Spinal cord (tissue), 10 donors: ENCODE data around the gene LCN2. TPM values are rescaled to one million over a fixed set of nuclear protein-coding genes. Genes with fewer than 3 reads are reported as not detected.

ENCODE experiments used
- DNase-seq, 6 donors: peaks; one replicate each; pipeline versions ENCODE4 v3.0.0 to v3.0.0-alpha.2; 2013 to 2015; ENCODE audit warnings: low spot score in 6 of 6, low read depth in 4 of 6
- H3K27ac ChIP-seq: one replicate; pipeline ENCODE4 v1.5.1; 2013; ENCODE audit warnings: low read depth, low read length, control low read depth
- H3K27me3 ChIP-seq: one replicate; pipeline ENCODE4 v1.6.1; 2013; ENCODE audit warnings: low read length; ENCODE audit not compliant: control insufficient read depth, insufficient read depth
- H3K36me3 ChIP-seq: one replicate; pipeline ENCODE4 v1.6.1; 2013; ENCODE audit warnings: low read length; ENCODE audit not compliant: control insufficient read depth, insufficient read depth
- H3K4me1 ChIP-seq: one replicate; pipeline ENCODE4 v1.6.1; 2013; ENCODE audit warnings: low read length; ENCODE audit not compliant: control insufficient read depth, insufficient read depth
- H3K4me3 ChIP-seq: one replicate; pipeline ENCODE4 v1.5.1; 2013; ENCODE audit warnings: low read depth, low read length, control low read depth
- H3K9me3 ChIP-seq: one replicate; pipeline ENCODE4 v1.6.1; 2013; ENCODE audit warnings: low read length; ENCODE audit not compliant: control insufficient read depth, insufficient read depth
- WGBS: methylation state at CpG from one replicate; pipeline ENCODE4 v1.1.5; 2013; ENCODE audit warnings: missing lambda C conversion rate; ENCODE audit not compliant: insufficient coverage; 5-methylcytosine and 5-hydroxymethylcytosine counted together
- polyA plus RNA-seq, 2 donors: library from polyadenylated mRNA; unstranded; fragments of 120-200 nt; gene quantifications; one replicate each; pipeline ENCODE4 v1.2.1, GENCODE V29; 2013; ENCODE audit not compliant: insufficient read length in 2 of 2
- total RNA-seq, 2 donors: library from RNA; depleted of rRNA in 1 of 2; stranded (reverse); fragments of 120-200 nt in 1 of 2; fragments of >200 nt in 1 of 2; gene quantifications; one replicate each; pipeline versions ENCODE4 v1.2.3 to v1.2.4, GENCODE V29; 2013 to 2014
- donor health status: healthy.

Gene LCN2
- total and polyA plus RNA-seq, 4 donors, result 0.28 to 14.1 (median 0.29) TPM; not detected in 1

DNA sequence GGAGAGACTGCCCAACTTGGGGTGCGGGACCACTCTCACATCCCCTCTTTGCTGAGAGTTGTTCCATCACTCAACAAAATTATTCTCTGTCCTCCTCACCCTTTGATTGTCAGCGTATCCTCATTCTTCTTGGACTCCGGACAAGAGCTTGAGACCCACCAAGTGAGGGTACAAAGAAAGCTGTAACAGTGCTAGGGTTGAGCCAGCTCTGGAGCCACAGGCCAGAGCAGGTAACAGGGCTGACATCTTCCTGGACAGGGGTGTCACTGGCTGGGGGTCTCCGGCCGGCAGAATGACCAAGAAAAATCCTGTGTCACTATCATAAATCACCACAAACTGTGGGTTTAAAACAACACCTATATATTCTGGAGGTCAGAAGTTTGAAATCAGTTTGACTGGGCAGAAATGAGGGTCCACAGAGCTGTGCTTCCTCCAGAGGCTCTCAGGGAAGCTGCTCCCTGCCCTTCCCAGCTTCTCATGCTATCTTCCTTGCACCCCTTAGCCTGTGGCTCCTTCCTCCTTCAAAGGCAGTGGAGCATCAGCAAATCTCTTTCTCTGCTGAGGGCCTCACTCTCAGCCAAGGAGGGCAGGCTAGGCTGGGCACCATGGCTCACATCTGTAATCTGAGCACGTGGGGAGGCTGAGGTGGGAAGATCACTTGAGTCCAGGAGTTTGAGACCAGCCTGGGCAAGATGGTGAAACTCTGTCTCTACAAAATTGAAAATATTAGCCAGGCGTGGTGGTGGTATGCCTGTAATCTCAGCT lies 6.7 kb downstream of the LCN2 start:
- H3K4me1 ChIP-seq, result peaks cover 14% of the 10 kb centered on the region
- WGBS, result 87% methylated on average over 3 of the region's 7 CpGs
- no peaks in the 10 kb centered on the region for H3K36me3 ChIP-seq
- H3K27ac ChIP-seq, result no peak overlapping the region
- DNase-seq, result no peak
- H3K4me3 ChIP-seq, result no peak overlapping the region
- no peaks in the 10 kb centered on the region for H3K27me3 ChIP-seq
- no peaks in the 10 kb centered on the region for H3K9me3 ChIP-seq

- no peak for DNase-seq
- H3K4me1 ChIP-seq, result peaks cover 26% of the 10 kb centered on the region
- peaks cover 27% of the 10 kb centered on the region for H3K36me3 ChIP-seq
- 35% methylated on average over 10 of the region's 11 CpGs for WGBS
- peak overlapping the region; percentile 54 for H3K27ac ChIP-seq
- H3K27me3 ChIP-seq, result no peaks in the 10 kb centered on the region
- no peaks in the 10 kb centered on the region for H3K9me3 ChIP-seq
- H3K4me3 ChIP-seq, result peak overlapping the region; percentile 50
Observed at GRCh38 chr9:128159522-128159783, 10.2 kb downstream of the LCN2 start.

DNA sequence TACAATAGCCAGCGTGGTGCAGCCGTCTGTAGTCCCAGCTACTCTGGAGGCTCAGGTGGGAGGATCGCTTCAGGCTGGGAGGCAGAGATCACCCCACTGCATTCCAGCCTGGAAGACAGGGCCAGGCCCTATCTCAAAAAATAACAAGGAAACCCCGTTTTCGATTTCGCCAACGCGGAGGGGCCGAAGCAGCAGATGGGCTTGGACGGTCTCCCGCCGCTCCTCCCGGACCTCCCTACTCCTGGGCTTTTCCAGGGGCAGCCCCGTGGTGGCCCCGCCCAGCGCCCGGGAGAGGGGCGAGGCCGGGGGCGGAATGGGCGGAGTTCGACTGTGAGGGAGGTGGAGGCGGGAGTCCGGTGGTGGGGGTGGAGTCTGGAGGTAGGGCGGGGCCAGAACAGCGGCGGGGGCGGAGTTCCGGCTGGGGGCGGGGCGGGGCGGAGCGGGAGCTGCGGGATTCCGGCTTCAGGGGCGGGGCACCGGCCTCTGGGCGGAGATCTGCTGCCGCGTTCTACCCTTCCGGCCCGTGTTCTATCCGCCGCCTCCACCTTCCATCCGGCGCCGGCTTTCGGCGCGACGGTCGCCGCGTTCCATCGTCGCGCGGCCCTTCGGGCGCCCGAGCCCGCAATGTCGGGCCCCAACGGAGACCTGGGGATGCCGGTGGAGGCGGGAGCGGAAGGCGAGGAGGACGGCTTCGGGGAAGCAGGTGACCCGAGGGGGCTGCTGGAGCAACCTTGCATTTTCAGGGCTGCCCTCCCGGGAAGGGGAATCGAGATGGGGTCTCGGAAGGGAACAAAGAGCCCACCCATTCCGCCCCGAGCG lies 10.7 kb downstream of the LCN2 start, which contains the start of gene BBLN:
TSS of gene BBLN (plus strand) at position 482 of the 819 bp plus-strand sequence. CDS start at position 625, 143 bp downstream.
- peak; percentile 68 to 97 (median 86) for DNase-seq
- WGBS, result under 1% methylated on average over 68 of the region's 77 CpGs
- Histone ChIP-seq H3K27ac (peak within 1 kb of the TSS; percentile 54), H3K36me3 (peaks cover 32% of the 10 kb centered on the region), H3K4me3 (peak within 1 kb of the TSS; percentile 67), H3K27me3 (no peaks in the 10 kb centered on the region), H3K9me3 (no peaks in the 10 kb centered on the region), H3K4me1 (peaks cover 26% of the 10 kb centered on the region)

DNA sequence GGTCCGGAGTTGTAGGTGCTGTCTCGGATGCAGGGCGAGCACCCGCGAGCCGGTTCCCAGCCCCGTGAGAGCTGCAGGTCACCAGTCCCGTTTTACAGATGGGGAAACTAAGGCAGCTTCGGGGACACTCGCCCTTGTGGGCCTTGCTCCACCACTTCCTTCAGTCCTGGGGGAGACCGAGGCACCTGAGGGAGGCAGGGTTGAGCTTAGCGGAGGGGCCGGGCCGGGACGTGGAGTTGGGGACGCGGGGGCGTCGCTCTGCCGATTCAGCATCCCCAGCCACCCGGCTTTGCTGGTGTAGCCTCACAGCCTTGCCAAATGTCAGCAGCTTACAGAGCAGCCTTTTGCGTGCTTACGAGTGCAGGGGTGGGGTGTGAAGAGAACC lies 11.3 kb downstream of the LCN2 start:
- peak in 1 of 6 donors; percentile 57 for DNase-seq
- peaks cover 26% of the 10 kb centered on the region for H3K4me1 ChIP-seq
- peaks cover 34% of the 10 kb centered on the region for H3K36me3 ChIP-seq
- peak overlapping the region; percentile 67 for H3K4me3 ChIP-seq
- no peak overlapping the region for H3K27ac ChIP-seq
- H3K9me3 ChIP-seq, result no peaks in the 10 kb centered on the region
- WGBS, result under 1% methylated on average over 19 of the region's 23 CpGs
- no peaks in the 10 kb centered on the region for H3K27me3 ChIP-seq

DNA sequence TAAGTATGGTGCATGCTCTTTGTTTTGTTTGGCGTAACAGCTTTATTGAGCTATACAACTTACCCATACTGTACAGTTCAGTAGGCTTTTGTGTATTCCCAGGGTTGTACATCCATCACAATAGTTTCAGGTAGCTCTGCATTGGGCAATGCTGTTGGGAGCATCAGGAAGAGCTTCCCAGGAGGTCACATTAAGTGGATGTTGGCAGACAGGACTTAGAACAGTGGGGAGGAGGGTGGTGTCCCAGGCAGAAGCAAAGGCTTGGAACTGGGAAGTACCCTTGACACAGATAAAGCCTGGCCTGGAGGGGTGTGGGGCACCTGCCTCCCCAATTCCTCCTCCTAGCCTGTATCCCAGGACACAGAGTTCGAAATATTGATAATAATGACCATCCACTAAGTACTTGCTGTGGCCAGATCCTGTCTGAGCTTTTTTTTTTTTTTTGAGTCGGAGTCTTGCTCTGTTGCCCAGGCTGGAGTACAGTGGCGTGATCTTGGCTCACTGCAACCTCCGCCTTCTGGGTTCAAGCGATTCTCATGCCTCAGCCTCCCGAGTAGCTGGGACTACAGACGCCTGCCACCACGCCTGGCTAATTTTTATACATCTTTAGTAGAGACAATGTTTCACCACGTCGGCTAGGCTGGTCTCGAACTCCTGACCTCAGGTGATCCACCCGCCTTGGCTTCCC lies 12.1 kb downstream of the LCN2 start:
- DNase-seq, result peak in 1 of 6 donors; percentile 34
- Histone ChIP-seq H3K27ac (no peak overlapping the region), H3K27me3 (no peaks in the 10 kb centered on the region), H3K4me1 (peaks cover 26% of the 10 kb centered on the region), H3K36me3 (peaks cover 42% of the 10 kb centered on the region), H3K4me3 (no peak overlapping the region), H3K9me3 (no peaks in the 10 kb centered on the region)
- WGBS, result 95% methylated on average over 12 of the region's 13 CpGs

DNA sequence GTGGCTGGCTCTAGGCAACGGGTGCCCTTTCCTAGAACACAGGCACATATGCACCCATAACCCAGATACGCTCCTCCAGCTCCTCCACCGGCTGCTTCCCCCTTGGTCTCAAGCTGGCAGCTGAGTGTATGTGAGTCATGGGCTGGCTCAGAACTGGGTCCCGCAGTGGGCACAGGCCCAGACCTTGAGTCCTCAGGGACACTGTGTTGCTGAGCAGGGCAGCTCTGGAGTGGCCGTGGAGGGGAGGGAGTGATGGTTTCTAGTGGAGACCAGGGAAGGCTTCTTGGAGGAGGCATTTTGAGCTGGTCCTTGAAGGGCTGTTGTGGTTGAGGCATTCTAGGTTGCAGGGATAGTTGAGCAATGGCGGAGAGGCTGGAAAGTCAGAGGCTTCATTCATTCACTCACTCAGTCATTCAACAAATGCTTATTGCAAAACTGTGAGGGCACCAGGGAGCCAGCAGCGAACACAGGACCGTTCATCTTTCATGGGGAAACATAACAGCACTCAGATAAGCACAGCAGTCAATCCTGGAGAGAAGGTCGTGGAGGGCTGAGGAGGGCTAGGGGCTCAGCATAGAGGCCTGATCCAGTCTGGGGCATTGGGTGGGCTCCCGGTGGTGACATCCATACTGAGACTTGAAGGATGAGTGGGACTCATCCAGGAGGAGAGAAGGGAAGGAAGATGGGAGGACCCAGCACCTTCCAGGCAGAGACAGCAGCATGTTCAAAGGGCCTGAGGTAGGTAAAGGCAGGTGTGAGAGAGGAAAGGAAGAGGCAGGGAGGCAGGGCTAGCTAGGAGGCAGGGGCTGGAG lies 13.2 kb downstream of the LCN2 start:
- no peak for DNase-seq
- Histone ChIP-seq H3K27me3 (no peaks in the 10 kb centered on the region), H3K4me1 (peaks cover 26% of the 10 kb centered on the region), H3K27ac (no peak overlapping the region), H3K9me3 (no peaks in the 10 kb centered on the region), H3K36me3 (peaks cover 52% of the 10 kb centered on the region), H3K4me3 (no peak overlapping the region)
- 83% methylated on average over 4 of the region's 10 CpGs for WGBS

DNA sequence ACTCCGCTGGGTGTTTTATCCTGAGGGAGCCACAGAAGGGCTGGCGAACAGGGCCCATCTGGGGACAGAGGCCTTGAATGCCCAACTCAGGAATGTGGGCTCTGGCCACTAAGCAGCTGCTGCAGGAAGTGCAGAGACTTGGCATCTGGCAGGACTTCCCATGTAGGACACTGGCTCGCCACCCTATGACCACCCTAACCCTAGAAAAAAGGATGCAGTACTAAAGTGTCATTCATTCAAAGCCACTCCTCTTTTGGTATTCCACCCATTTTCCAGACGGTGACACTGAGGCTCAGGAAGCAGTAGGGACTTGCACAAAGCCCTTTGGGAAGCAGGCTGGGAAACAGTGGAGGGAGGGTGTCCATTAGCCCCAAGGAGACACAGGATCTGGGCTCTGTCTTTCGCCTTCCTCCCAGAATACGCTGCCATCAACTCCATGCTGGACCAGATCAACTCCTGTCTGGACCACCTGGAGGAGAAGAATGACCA lies 13.8 kb downstream of the LCN2 start:
- 95% methylated on average over 6 of the region's 6 CpGs for WGBS
- peaks cover 59% of the 10 kb centered on the region for H3K36me3 ChIP-seq

GRCh38 chr9:128163523-128164306 lies 14.5 kb downstream of the LCN2 start:
- H3K4me1 ChIP-seq, result peaks cover 26% of the 10 kb centered on the region
- WGBS, result 92% methylated on average over 7 of the region's 10 CpGs
- H3K9me3 ChIP-seq, result no peaks in the 10 kb centered on the region
- H3K27ac ChIP-seq, result no peak overlapping the region
- H3K4me3 ChIP-seq, result no peak overlapping the region
- no peak for DNase-seq
- H3K27me3 ChIP-seq, result no peaks in the 10 kb centered on the region
- peaks cover 65% of the 10 kb centered on the region for H3K36me3 ChIP-seq

More for the DNA sequence above, 13.8 kb downstream of the LCN2 start:
- no peak overlapping the region for H3K4me3 ChIP-seq
- no peak for DNase-seq
- peaks cover 26% of the 10 kb centered on the region for H3K4me1 ChIP-seq
- H3K27ac ChIP-seq, result no peak overlapping the region
- H3K27me3 ChIP-seq, result no peaks in the 10 kb centered on the region
- H3K9me3 ChIP-seq, result no peaks in the 10 kb centered on the region
